Stimulated activated naive CD4-positive, alpha-beta T cell treated with Interleukin-2 at 50 U/mL for 16 hours (primary cell): ENCODE results near the gene TNNC1.

Experiments used
- DNase-seq: peaks from one replicate; lab custom pipeline; 2025; lab: John Stamatoyannopoulos, UW

TNNC1 gene

DNA sequence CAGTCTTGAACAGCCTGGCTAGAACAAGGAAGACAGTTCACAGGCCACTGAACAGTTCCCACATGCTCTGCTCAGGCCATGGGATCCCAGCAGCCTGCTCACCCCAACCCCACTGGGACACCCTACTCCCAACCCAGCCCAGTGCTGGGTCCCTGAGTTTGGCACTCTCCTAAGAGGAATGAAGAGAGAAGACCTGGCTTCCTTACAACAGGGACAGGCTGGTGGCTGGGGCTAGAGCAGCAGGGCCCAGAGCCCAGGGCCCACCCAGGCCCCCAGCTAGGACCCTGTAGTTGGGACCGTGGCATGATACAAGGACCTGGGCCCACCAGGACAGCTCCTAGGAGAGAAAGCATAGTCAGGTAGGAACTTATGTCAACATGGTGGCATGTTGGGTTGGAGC, 52.3 kb downstream of the TNNC1 start:
- no peak for DNase-seq
